HCT116 (cell line): ENCODE data around the gene ASIC5. TPM values are rescaled to one million over a fixed set of nuclear protein-coding genes. Genes with fewer than 3 reads are reported as not detected.

Source experiments
- ATAC-seq: fragments of 200-7000 bp; cut with Tn5 transposase; 2 replicates; pipeline ENCODE4 v1.9.1; 2020; ENCODE audit warnings: mild to moderate bottlenecking, moderate library complexity
- BruUV-seq: library from RNA; stranded (reverse); fragments of 400-500 nt; replicated peaks from 2 replicates; lab custom pipeline; 2021; lab: Mats Ljungman, UMichigan
- CTCF ChIA-PET: fragments of 300-600 bp; sonication (Branson Sonifier 250); formaldehyde crosslinking; loops from one replicate; lab custom pipeline; 2021; ENCODE audit warnings: antibody characterized with exemption; lab: Charles Lee
- POLR2A ChIA-PET: fragments of 300-600, 350-600 bp; sonication (Branson Sonifier 250); formaldehyde crosslinking; loops from one replicate; lab custom pipeline; 2021; ENCODE audit warnings: antibody characterized with exemption; lab: Charles Lee
- RAD21 ChIA-PET, 2 experiments: fragments of 300-600 bp; sonication (Branson Sonifier 250); formaldehyde crosslinking; loops; one replicate each; lab custom pipeline; 2023; ENCODE audit warnings: low total read pairs in 2 of 2; ENCODE audit not compliant: uncharacterized antibody in 2 of 2, unreplicated experiment in 2 of 2, low non-redundant PET in 1 of 2; lab: Charles Lee
- DNase-seq: peaks from one replicate; pipeline ENCODE4 v3.0.0-alpha.2; 2010; ENCODE audit warnings: low read depth, low spot score
- H2AFZ ChIP-seq: fragments of 200-600 bp; shearing (Covaris generic), sonication (generic); 2 replicates; pipeline ENCODE4 v1.6.1; 2017; ENCODE audit warnings: low read depth, mixed run types, mixed read lengths, antibody characterized with exemption, low read length; ENCODE audit not compliant: poor library complexity, severe bottlenecking
- H3K27ac ChIP-seq: 2 replicates; pipeline ENCODE4 v1.5.1; 2012; ENCODE audit warnings: low read depth, low read length
- H3K27me3 ChIP-seq: fragments of 200-600 bp; sonication (generic); 2 replicates; pipeline ENCODE4 v1.6.1; 2016; ENCODE audit warnings: mixed run types, low read length, mixed read lengths; ENCODE audit not compliant: insufficient read depth
- H3K36me3 ChIP-seq, 2 experiments: fragments of 200-500 bp in 1 of 2; fragments of 200-600 bp in 1 of 2; sonication (Bioruptor generic) in 1 of 2; sonication (generic) in 1 of 2; 2 replicates each; pipeline versions ENCODE4 v1.5.1 to v1.6.1; 2014 to 2016; ENCODE audit warnings: low read length in 2 of 2, inconsistent platforms in 1 of 2, mixed read lengths in 1 of 2, mixed run types in 1 of 2; ENCODE audit not compliant: insufficient read depth in 2 of 2, control insufficient read depth in 1 of 2
- H3K4me1 ChIP-seq, 2 experiments: fragments of 200-600 bp in 1 of 2; sonication (generic) in 1 of 2; 2 replicates each; pipeline versions ENCODE4 v1.5.1 to v1.6.1; 2012 to 2017; ENCODE audit warnings: low read length in 2 of 2, inconsistent platforms in 1 of 2, mild to moderate bottlenecking in 1 of 2, mixed read lengths in 1 of 2, mixed run types in 1 of 2, moderate library complexity in 1 of 2; ENCODE audit not compliant: insufficient read depth in 2 of 2, control insufficient read depth in 1 of 2
- H3K4me2 ChIP-seq: fragments of 200-600 bp; sonication (generic); 2 replicates; pipeline ENCODE4 v1.6.1; 2017; ENCODE audit warnings: mixed run types, low read length, mixed read lengths
- H3K4me3 ChIP-seq, 2 experiments: fragments of 200-600 bp in 1 of 2; sonication (generic) in 1 of 2; replicated peaks in 1 of 2; 2 replicates each; pipeline ENCODE4 v1.5.1; 2011 to 2016; ENCODE audit warnings: low read length in 2 of 2, control low read depth in 1 of 2, low read depth in 1 of 2, mild to moderate bottlenecking in 1 of 2, mixed read lengths in 1 of 2, mixed run types in 1 of 2
- H3K79me2 ChIP-seq: fragments of 200-600 bp; sonication (generic); 2 replicates; pipeline ENCODE4 v1.6.1; 2017; ENCODE audit warnings: mild to moderate bottlenecking, mixed run types, low read length, moderate library complexity, mixed read lengths; ENCODE audit not compliant: insufficient read depth
- H3K9ac ChIP-seq: fragments of 200-600 bp; sonication (generic); 2 replicates; pipeline ENCODE4 v1.6.1; 2016; ENCODE audit warnings: low read length, mixed read lengths
- H3K9me2 ChIP-seq: fragments of 200-600 bp; sonication (generic), shearing (Covaris generic); 2 replicates; pipeline ENCODE4 v1.6.1; 2017; ENCODE audit warnings: mixed run types, mild to moderate bottlenecking, moderate library complexity; ENCODE audit not compliant: insufficient read depth
- H3K9me3 ChIP-seq, 2 experiments: fragments of 200-500 bp in 1 of 2; fragments of 200-600 bp in 1 of 2; sonication (Bioruptor generic) in 1 of 2; sonication (generic) in 1 of 2; 2 replicates each; pipeline ENCODE4 v1.6.1; 2014 to 2017; ENCODE audit warnings: low read length in 2 of 2, mixed read lengths in 2 of 2, inconsistent platforms in 1 of 2, low read depth in 1 of 2, mild to moderate bottlenecking in 1 of 2, mixed run types in 1 of 2, moderate library complexity in 1 of 2; ENCODE audit not compliant: control insufficient read depth in 1 of 2, insufficient read depth in 1 of 2
- H4K20me1 ChIP-seq: fragments of 200-600 bp; sonication (generic), shearing (Covaris generic); 2 replicates; pipeline ENCODE4 v1.6.1; 2017; ENCODE audit warnings: mixed run types, mild to moderate bottlenecking, moderate library complexity; ENCODE audit not compliant: insufficient read depth
- ATF3 ChIP-seq: IDR thresholded peaks from 2 replicates; pipeline ENCODE4 v1.6.1; 2012
- CBX3 ChIP-seq: IDR thresholded peaks from 2 replicates; pipeline ENCODE4 v1.6.1; 2012; ENCODE audit warnings: low read depth
- CEBPB ChIP-seq: IDR thresholded peaks from 2 replicates; pipeline ENCODE4 v1.6.1; 2012; ENCODE audit warnings: low read depth
- CTCF ChIP-seq, 3 experiments: fragments of 200-600 bp in 1 of 3; sonication (generic) in 1 of 3; IDR thresholded peaks in 2 of 3; conservative IDR thresholded peaks in 1 of 3; 2 replicates each; pipeline ENCODE4 v1.5.1; 2012 to 2017; ENCODE audit warnings: low read depth in 2 of 3, low read length in 2 of 3, antibody characterized with exemption in 1 of 3, borderline replicate concordance in 1 of 3, control low read depth in 1 of 3, mild to moderate bottlenecking in 1 of 3, mixed read lengths in 1 of 3, mixed run types in 1 of 3, moderate library complexity in 1 of 3; ENCODE audit not compliant: insufficient read depth in 1 of 3
- ELF1 ChIP-seq: IDR thresholded peaks from 2 replicates; pipeline ENCODE4 v1.6.1; 2012; ENCODE audit warnings: low read depth, borderline replicate concordance
- FOSL1 ChIP-seq: IDR thresholded peaks from 2 replicates; pipeline ENCODE4 v1.6.1; 2012; ENCODE audit warnings: low read depth
- MAX ChIP-seq: IDR thresholded peaks from 2 replicates; pipeline ENCODE4 v1.6.1; 2012
- RAD21 ChIP-seq: IDR thresholded peaks from 2 replicates; pipeline ENCODE4 v1.6.1; 2012; ENCODE audit warnings: low read depth, mild to moderate bottlenecking
- SP1 ChIP-seq: IDR thresholded peaks from 2 replicates; pipeline ENCODE4 v1.6.1; 2012; ENCODE audit warnings: low read depth
- SRF ChIP-seq: IDR thresholded peaks from 2 replicates; pipeline ENCODE4 v1.6.1; 2012; ENCODE audit warnings: low read depth
- YY1 ChIP-seq: IDR thresholded peaks from 2 replicates; pipeline ENCODE4 v1.6.1; 2011; ENCODE audit warnings: low read length, low read depth, moderate library complexity, mild to moderate bottlenecking; ENCODE audit not compliant: insufficient replicate concordance; ENCODE audit errors: extremely low read depth
- ZNF274 ChIP-seq: fragments of 200-500 bp; sonication (Bioruptor generic); IDR thresholded peaks from 2 replicates; pipeline ENCODE4 v1.6.1; 2014; ENCODE audit warnings: mild to moderate bottlenecking, low read depth, low read length, inconsistent platforms
- intact Hi-C: fragments of 100-400 bp; cut with micrococcal nuclease; formaldehyde crosslinking; loops from 2 replicates; pipeline ENCODE4 v1.10.0; 2022
- total RNA-seq: library from RNA; stranded (reverse); gene quantifications from one replicate; pipeline ENCODE4 v1.2.1, GENCODE V29; 2021; ENCODE audit not compliant: unreplicated experiment

ASIC5 gene
- total RNA-seq, 1 experiment from 2014 or later, result not detected

- Histone ChIP-seq H2AFZ (peak overlapping the region; percentile 99), H3K9me3 (no peaks in the 10 kb centered on the region), H3K9me2 (no peaks in the 10 kb centered on the region), H4K20me1 (no peaks in the 10 kb centered on the region), H3K4me3 (no peak overlapping the region), H3K36me3 (no peaks in the 10 kb centered on the region), H3K9ac (no peak overlapping the region), H3K27ac (no peak overlapping the region), H3K4me2 (no peak overlapping the region), H3K79me2 (no peaks in the 10 kb centered on the region), H3K4me1 (no peaks in the 10 kb centered on the region), H3K27me3 (no peaks in the 10 kb centered on the region)
- POLR2A ChIA-PET, result interaction anchor here (0.9 to 1.0 kb wide), 2 partner anchors 143 to 144 kb away, joined by 4 read pairs; partner anchors contain the start of gene CTSO
- TF ChIP-seq ZNF274, result no peak
- 0 out of 2 replicates have a peak, but pooled peaks have one; percentile 25 for TF ChIP-seq SRF
- no peak for TF ChIP-seq ATF3
- no peak for TF ChIP-seq MAX
- TF ChIP-seq RAD21, result peak; percentile 83
- peak; percentile 63 to 77 (median 67) for TF ChIP-seq CTCF (IDR thresholded peaks at IDR 0.05 in 2 of 3, conservative IDR thresholded peaks at IDR 0.05 in 1 of 3; ENCODE audit: borderline replicate concordance in 1 of 3, insufficient read depth in 1 of 3, low read depth in 2 of 3, low read length in 2 of 3)
- 0 out of 2 replicates have a peak, but pooled peaks have one; percentile 18 for TF ChIP-seq ELF1
- TF ChIP-seq YY1, result no peak
- TF ChIP-seq SP1, result 0 out of 2 replicates have a peak, but pooled peaks have one; percentile 3
- peak; percentile 20; the same call in 1 of the 2 replicates for TF ChIP-seq CEBPB
- TF ChIP-seq FOSL1, result 0 out of 2 replicates have a peak, but pooled peaks have one; percentile 7
- TF ChIP-seq CBX3, result peak; percentile 57; the same call in 1 of the 2 replicates
- CTCF ChIA-PET, result interaction anchor here (0.7 to 3.6 kb wide), 8 partner anchors 9 to 1374 kb away, joined by 3 to 37 read pairs (median 4); partner anchors contain the start of gene CTSO
- ATAC-seq (peak; percentile 88), DNase-seq (peak; percentile 85)
- no TSS peak for BruUV-seq
- RAD21 ChIA-PET, result interaction anchor here in 1 of 2 experiments (1.8 kb wide), 1 partner anchor 144 kb away, joined by 5 read pairs; the partner anchor contains the start of gene CTSO
- intact Hi-C loops, result loop anchor here (1.0 kb wide), 1 partner anchor 143 kb away; the partner anchor contains the start of gene CTSO
Measured at GRCh38 chr4:155809835-155810234, 56.2 kb downstream of the ASIC5 start.
